ENCODE measurements around the gene SNAPC5. TPM values are rescaled to one million over a fixed set of nuclear protein-coding genes. Genes with fewer than 3 reads are reported as not detected.
A peak's percentile ranks its signal among the peaks of the same experiment; 100 is the strongest.

The SNAPC5 gene
- total and polyA plus RNA-seq, 2 of the 13 experiments (the other 11 are each of a cell fraction or from before 2014, with no cell fraction given), result 14.8 to 36.2 TPM

DNA sequence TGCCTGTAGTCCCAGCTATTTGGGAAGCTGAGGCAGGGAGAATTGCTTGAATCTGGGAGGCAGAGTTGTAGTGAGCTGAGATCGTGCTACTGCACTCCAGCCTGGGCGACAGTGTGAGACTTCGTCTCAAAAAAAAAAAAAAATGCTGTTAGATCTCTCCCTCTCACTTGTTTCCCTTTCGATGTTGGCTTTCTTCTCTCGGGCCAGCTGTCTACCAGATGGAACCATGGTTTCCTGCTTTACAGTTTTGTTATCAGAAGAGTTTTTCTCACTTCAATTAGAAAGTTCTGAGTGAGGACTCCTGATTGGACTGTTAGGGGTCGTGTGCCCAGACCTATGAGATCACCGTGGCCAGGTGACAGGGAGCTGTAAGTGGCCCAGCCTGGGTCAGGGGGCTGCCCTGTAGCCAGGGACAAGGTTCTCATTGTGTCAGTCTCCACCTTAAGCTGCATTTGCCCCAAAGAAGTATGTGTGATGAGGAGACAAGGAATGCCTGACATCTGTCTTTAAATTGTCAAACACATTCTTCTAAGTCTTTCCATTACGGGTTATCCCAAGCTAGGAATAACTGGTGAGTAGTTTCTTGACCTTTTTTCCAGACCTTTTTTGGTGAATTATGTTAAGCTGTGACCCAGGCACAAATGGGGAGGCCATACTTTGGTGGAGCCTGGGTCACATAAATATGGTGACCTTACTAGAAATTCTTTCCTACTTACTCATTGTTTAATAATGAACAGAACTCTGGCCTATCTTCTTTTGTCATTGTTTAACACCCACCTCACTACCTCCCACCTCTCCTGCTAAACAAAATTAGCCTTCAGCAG lies 25.2 kb downstream of the SNAPC5 start:
- Histone ChIP-seq H3K27me3 (ENCODE audit: control insufficient read depth in 1 of 2, insufficient read depth in 2 of 2, low read length in 2 of 2) (no peaks in the 10 kb centered on the region), H4K20me1 (ENCODE audit: insufficient read depth, low read length) (no peaks in the 10 kb centered on the region), H3K79me2 (ENCODE audit: insufficient read depth, low read length) (no peaks in the 10 kb centered on the region), H3K9me3 (ENCODE audit: low read length) (no peaks in the 10 kb centered on the region), H2AFZ (ENCODE audit: low read length) (no peak overlapping the region), H3K4me2 (ENCODE audit: low read depth, low read length) (no peak overlapping the region), H3K4me1 (ENCODE audit: insufficient read depth, low read length) (peaks cover 23% of the 10 kb centered on the region), H3K9ac (ENCODE audit: insufficient read depth, low read depth, low read length) (no peak overlapping the region), H3K4me3 (replicated peaks in 1 of 3; ENCODE audit: insufficient read depth in 1 of 3, low read depth in 2 of 3, low read length in 3 of 3) (no peak overlapping the region), H3K27ac (ENCODE audit: extremely low read length, insufficient read depth, low read length) (no peak overlapping the region), H3K36me3 (replicated peaks in 1 of 2; ENCODE audit: control insufficient read depth in 1 of 2, insufficient read depth in 2 of 2, low read length in 2 of 2) (peaks cover 1 to 6% of the 10 kb centered on the region in 2 experiments; a peak in 2 of 5 replicates)
- in situ Hi-C loops (cut with HindIII; ENCODE audit: extremely low pct_ligation_motif_present, low pct_unique_long_range_greater_than_20kb) (no loop called here), intact Hi-C loops (cut with micrococcal nuclease; ENCODE audit: unreplicated experiment) (no loop called here)
- WGBS (ENCODE audit: low lambda C conversion rate), result 89% methylated on average over 6 of the region's 8 CpGs
- TF ChIP-seq CHD2 (IDR thresholded peaks at IDR 0.05; ENCODE audit: low read depth, low read length), result no peak
- no peak for TF ChIP-seq SPEN (CRISPR knock-in tag; IDR thresholded peaks at IDR 0.05; ENCODE audit: low read depth)
- no peak for TF ChIP-seq ZSCAN21 (CRISPR knock-in tag; IDR thresholded peaks at IDR 0.05; ENCODE audit: borderline replicate concordance)
- TF ChIP-seq, protein P1, sequence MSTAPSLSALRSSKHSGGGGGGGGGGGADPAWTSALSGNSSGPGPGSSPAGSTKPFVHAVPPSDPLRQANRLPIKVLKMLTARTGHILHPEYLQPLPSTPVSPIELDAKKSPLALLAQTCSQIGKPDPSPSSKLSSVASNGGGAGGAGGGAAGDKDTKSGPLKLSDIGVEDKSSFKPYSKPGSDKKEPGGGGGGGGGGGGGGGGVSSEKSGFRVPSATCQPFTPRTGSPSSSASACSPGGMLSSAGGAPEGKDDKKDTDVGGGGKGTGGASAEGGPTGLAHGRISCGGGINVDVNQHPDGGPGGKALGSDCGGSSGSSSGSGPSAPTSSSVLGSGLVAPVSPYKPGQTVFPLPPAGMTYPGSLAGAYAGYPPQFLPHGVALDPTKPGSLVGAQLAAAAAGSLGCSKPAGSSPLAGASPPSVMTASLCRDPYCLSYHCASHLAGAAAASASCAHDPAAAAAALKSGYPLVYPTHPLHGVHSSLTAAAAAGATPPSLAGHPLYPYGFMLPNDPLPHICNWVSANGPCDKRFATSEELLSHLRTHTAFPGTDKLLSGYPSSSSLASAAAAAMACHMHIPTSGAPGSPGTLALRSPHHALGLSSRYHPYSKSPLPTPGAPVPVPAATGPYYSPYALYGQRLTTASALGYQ (CRISPR knock-in tag; IDR thresholded peaks at IDR 0.05), result no peak
- TF ChIP-seq ATF1 (CRISPR knock-in tag; IDR thresholded peaks at IDR 0.05), result no peak
- TF ChIP-seq PPARG (CRISPR knock-in tag; conservative IDR thresholded peaks at IDR 0.05), result no peak
- no peak for TF ChIP-seq ZNF543 (CRISPR knock-in tag; IDR thresholded peaks at IDR 0.05)
- TF ChIP-seq ZSCAN22 (CRISPR knock-in tag; IDR thresholded peaks at IDR 0.05), result no peak
- TF ChIP-seq, protein P2, sequence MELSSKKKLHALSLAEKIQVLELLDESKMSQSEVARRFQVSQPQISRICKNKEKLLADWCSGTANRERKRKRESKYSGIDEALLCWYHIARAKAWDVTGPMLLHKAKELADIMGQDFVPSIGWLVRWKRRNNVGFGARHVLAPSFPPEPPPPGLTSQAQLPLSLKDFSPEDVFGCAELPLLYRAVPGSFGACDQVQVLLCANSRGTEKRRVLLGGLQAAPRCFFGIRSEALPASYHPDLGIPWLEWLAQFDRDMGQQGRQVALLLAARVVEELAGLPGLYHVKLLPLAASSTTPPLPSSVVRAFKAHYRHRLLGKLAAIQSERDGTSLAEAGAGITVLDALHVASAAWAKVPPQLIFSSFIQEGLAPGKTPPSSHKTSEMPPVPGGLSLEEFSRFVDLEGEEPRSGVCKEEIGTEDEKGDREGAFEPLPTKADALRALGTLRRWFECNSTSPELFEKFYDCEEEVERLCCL (CRISPR knock-in tag; IDR thresholded peaks at IDR 0.05; ENCODE audit: borderline replicate concordance), result no peak
- TF ChIP-seq SOX13 (IDR thresholded peaks at IDR 0.05), result no peak
- peak in 1 of 2 experiments; percentile 13; a peak in 1 of 4 replicates for TF ChIP-seq SOX13 (CRISPR knock-in tag; conservative IDR thresholded peaks at IDR 0.05 in 1 of 2, IDR thresholded peaks at IDR 0.05 in 1 of 2)
- peak; percentile 13; the same call in 1 of the 2 replicates for TF ChIP-seq SAP130 (CRISPR knock-in tag; IDR thresholded peaks at IDR 0.05; ENCODE audit: low read depth)
- no peak for TF ChIP-seq NFYC (CRISPR knock-in tag; IDR thresholded peaks at IDR 0.05)
- TF ChIP-seq, protein P3, sequence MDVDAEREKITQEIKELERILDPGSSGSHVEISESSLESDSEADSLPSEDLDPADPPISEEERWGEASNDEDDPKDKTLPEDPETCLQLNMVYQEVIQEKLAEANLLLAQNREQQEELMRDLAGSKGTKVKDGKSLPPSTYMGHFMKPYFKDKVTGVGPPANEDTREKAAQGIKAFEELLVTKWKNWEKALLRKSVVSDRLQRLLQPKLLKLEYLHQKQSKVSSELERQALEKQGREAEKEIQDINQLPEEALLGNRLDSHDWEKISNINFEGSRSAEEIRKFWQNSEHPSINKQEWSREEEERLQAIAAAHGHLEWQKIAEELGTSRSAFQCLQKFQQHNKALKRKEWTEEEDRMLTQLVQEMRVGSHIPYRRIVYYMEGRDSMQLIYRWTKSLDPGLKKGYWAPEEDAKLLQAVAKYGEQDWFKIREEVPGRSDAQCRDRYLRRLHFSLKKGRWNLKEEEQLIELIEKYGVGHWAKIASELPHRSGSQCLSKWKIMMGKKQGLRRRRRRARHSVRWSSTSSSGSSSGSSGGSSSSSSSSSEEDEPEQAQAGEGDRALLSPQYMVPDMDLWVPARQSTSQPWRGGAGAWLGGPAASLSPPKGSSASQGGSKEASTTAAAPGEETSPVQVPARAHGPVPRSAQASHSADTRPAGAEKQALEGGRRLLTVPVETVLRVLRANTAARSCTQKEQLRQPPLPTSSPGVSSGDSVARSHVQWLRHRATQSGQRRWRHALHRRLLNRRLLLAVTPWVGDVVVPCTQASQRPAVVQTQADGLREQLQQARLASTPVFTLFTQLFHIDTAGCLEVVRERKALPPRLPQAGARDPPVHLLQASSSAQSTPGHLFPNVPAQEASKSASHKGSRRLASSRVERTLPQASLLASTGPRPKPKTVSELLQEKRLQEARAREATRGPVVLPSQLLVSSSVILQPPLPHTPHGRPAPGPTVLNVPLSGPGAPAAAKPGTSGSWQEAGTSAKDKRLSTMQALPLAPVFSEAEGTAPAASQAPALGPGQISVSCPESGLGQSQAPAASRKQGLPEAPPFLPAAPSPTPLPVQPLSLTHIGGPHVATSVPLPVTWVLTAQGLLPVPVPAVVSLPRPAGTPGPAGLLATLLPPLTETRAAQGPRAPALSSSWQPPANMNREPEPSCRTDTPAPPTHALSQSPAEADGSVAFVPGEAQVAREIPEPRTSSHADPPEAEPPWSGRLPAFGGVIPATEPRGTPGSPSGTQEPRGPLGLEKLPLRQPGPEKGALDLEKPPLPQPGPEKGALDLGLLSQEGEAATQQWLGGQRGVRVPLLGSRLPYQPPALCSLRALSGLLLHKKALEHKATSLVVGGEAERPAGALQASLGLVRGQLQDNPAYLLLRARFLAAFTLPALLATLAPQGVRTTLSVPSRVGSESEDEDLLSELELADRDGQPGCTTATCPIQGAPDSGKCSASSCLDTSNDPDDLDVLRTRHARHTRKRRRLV (CRISPR knock-in tag; IDR thresholded peaks at IDR 0.05), result no peak
- DNase-seq (ENCODE audit: low spot score) (peak; percentile 35), ATAC-seq (peak; percentile 67), FAIRE-seq (no peak)
- POLR2A ChIA-PET, result interaction anchor here (1.4 kb wide), 1 partner anchor 22 kb away, joined by 3 read pairs; no protein-coding TSS in a partner anchor
- CTCF ChIA-PET (ENCODE audit: low intra/inter-chr PET ratio, low total read pairs), result no interaction called here
- BruUV-seq (replicated peaks), result no TSS peak

Data from HepG2 (cell line).